Mesenchymal stem cell (in vitro differentiated cells and primary cell): Measurements from ENCODE around the gene TVP23B. TPM values are rescaled to one million over a fixed set of nuclear protein-coding genes. Genes with fewer than 3 reads are reported as not detected.
"Not testable (repeated sequence)": the region's sequence is repeated elsewhere in the genome, so short reads cannot be mapped to it uniquely, and the experiment has no call there.

Experiments used
- DNase-seq: peaks from one replicate; pipeline ENCODE4 v3.0.0-alpha.2; 2013
- H2AFZ ChIP-seq: one replicate; pipeline ENCODE4 v1.6.1; 2013; ENCODE audit warnings: low read depth, mild to moderate bottlenecking, control low read depth, inconsistent platforms, low read length, moderate library complexity
- H2AK5ac ChIP-seq: 2 replicates; pipeline ENCODE4 v1.6.1; 2013; ENCODE audit warnings: low read length, moderate library complexity, mild to moderate bottlenecking, inconsistent platforms; ENCODE audit not compliant: severe bottlenecking
- H2BK120ac ChIP-seq: one replicate; pipeline ENCODE4 v1.6.1; 2013; ENCODE audit warnings: low read depth, mild to moderate bottlenecking, inconsistent platforms, low read length, moderate library complexity
- H2BK12ac ChIP-seq, 2 experiments: one replicate each; pipeline ENCODE4 v1.6.1; 2013; ENCODE audit warnings: inconsistent platforms in 2 of 2, low read length in 2 of 2, mild to moderate bottlenecking in 2 of 2, moderate library complexity in 2 of 2, control low read depth in 1 of 2
- H2BK15ac ChIP-seq: one replicate; pipeline ENCODE4 v1.6.1; 2013; ENCODE audit warnings: mild to moderate bottlenecking, low read depth, inconsistent platforms; ENCODE audit not compliant: poor library complexity, severe bottlenecking
- H2BK5ac ChIP-seq: 2 replicates; pipeline ENCODE4 v1.6.1; 2013; ENCODE audit warnings: low read depth, mild to moderate bottlenecking, low read length, control low read depth, inconsistent platforms; ENCODE audit not compliant: poor library complexity, severe bottlenecking
- H3K14ac ChIP-seq, 2 experiments: one replicate each; pipeline ENCODE4 v1.6.1; 2013; ENCODE audit warnings: inconsistent platforms in 2 of 2, low read length in 2 of 2, control low read depth in 1 of 2, mild to moderate bottlenecking in 1 of 2, moderate library complexity in 1 of 2
- H3K18ac ChIP-seq, 2 experiments: one replicate each; pipeline ENCODE4 v1.6.1; 2013; ENCODE audit warnings: inconsistent platforms in 2 of 2, low read length in 2 of 2, control low read depth in 1 of 2, low read depth in 1 of 2, mild to moderate bottlenecking in 1 of 2
- H3K23ac ChIP-seq, 2 experiments: one replicate each; pipeline ENCODE4 v1.6.1; 2013; ENCODE audit warnings: inconsistent platforms in 2 of 2, low read length in 2 of 2, mild to moderate bottlenecking in 2 of 2, moderate library complexity in 2 of 2, control low read depth in 1 of 2
- H3K27ac ChIP-seq: 2 replicates; pipeline ENCODE4 v1.5.1; 2013; ENCODE audit warnings: mild to moderate bottlenecking, moderate library complexity, low read length, control low read depth, inconsistent platforms; ENCODE audit not compliant: poor library complexity, severe bottlenecking
- H3K27me3 ChIP-seq, 2 experiments: 2 replicates each; pipeline versions ENCODE4 v1.6.1 to v1.7.0; 2013; ENCODE audit warnings: low read length in 2 of 2, mild to moderate bottlenecking in 2 of 2, moderate library complexity in 2 of 2, control low read depth in 1 of 2, inconsistent platforms in 1 of 2; ENCODE audit not compliant: control insufficient read depth in 1 of 2, insufficient read depth in 1 of 2
- H3K36me3 ChIP-seq, 2 experiments: 2 replicates each; pipeline versions ENCODE4 v1.6.1 to v1.7.0; 2013; ENCODE audit warnings: low read length in 2 of 2, control low read depth in 1 of 2, inconsistent platforms in 1 of 2, low read depth in 1 of 2, mild to moderate bottlenecking in 1 of 2; ENCODE audit not compliant: insufficient read depth in 2 of 2, control insufficient read depth in 1 of 2
- H3K4ac ChIP-seq, 2 experiments: one replicate each; pipeline ENCODE4 v1.6.1; 2013; ENCODE audit warnings: inconsistent platforms in 2 of 2, low read length in 2 of 2, mild to moderate bottlenecking in 2 of 2, moderate library complexity in 2 of 2, control low read depth in 1 of 2, low read depth in 1 of 2
- H3K4me1 ChIP-seq: 2 replicates; pipeline ENCODE4 v1.6.1; 2013; ENCODE audit warnings: low read depth, low read length, control low read depth; ENCODE audit not compliant: control insufficient read depth, insufficient read depth
- H3K4me2 ChIP-seq: 2 replicates; pipeline ENCODE4 v1.6.1; 2013; ENCODE audit warnings: low read length, mild to moderate bottlenecking, inconsistent platforms; ENCODE audit not compliant: poor library complexity, severe bottlenecking
- H3K4me3 ChIP-seq, 2 experiments: 2 replicates each; pipeline versions ENCODE4 v1.5.1 to v1.7.0; 2013; ENCODE audit warnings: low read length in 2 of 2, mild to moderate bottlenecking in 2 of 2, control low read depth in 1 of 2, low read depth in 1 of 2; ENCODE audit not compliant: insufficient read depth in 1 of 2
- H3K79me1 ChIP-seq: replicated peaks from 2 replicates; pipeline ENCODE4 v1.6.1; 2013; ENCODE audit warnings: mild to moderate bottlenecking, control low read depth, low read length, inconsistent platforms; ENCODE audit not compliant: poor library complexity, severe bottlenecking
- H3K9ac ChIP-seq: 2 replicates; pipeline ENCODE4 v1.7.0; 2013; ENCODE audit warnings: mild to moderate bottlenecking, low read length, moderate library complexity
- H3K9me3 ChIP-seq: 2 replicates; pipeline ENCODE4 v1.7.0; 2013; ENCODE audit warnings: mild to moderate bottlenecking, low read length; ENCODE audit not compliant: control insufficient read depth
- H4K8ac ChIP-seq: one replicate; pipeline ENCODE4 v1.6.1; 2013; ENCODE audit warnings: inconsistent platforms, mild to moderate bottlenecking, low read length, moderate library complexity
- H4K91ac ChIP-seq: one replicate; pipeline ENCODE4 v1.6.1; 2013; ENCODE audit warnings: mild to moderate bottlenecking, low read length, inconsistent platforms
- WGBS: methylation state at CpG from one replicate; pipeline ENCODE4 v1.1.7; 2013; ENCODE audit warnings: mixed read lengths; 5-methylcytosine and 5-hydroxymethylcytosine counted together
- polyA plus RNA-seq, 2 experiments: library from polyadenylated mRNA; stranded (reverse); fragments of 200-250 nt; gene quantifications; one replicate each; pipeline ENCODE4 v1.2.3, GENCODE V29; 2013

The TVP23B gene
- 26.1 TPM for polyA plus RNA-seq (2013, experiment 1 of 2)
- polyA plus RNA-seq (2013, experiment 2 of 2), result 27.1 TPM

GRCh38 chr17:18780991-18781718 is at the start of gene TVP23B:
Gene TVP23B, plus strand, starts transcription at chr17:18781183. Its CDS starts 111 bp downstream, at chr17:18781294.
- not testable (repeated sequence) for H3K27ac ChIP-seq, H2BK120ac ChIP-seq, H3K23ac ChIP-seq, H2BK15ac ChIP-seq, H3K79me1 ChIP-seq, H3K9me3 ChIP-seq, H3K27me3 ChIP-seq, H3K4ac ChIP-seq, H3K14ac ChIP-seq, H2AK5ac ChIP-seq, H2BK5ac ChIP-seq, H2AFZ ChIP-seq, H3K36me3 ChIP-seq, H2BK12ac ChIP-seq, H4K8ac ChIP-seq, H3K4me1 ChIP-seq
- peak; percentile 96 for DNase-seq
- H3K4me2 ChIP-seq, result peak within 1 kb of the TSS; percentile 29
- H4K91ac ChIP-seq, result peak within 1 kb of the TSS; percentile 50
- H3K4me3 ChIP-seq, result peak within 1 kb of the TSS; percentile 59 to 76
- H3K18ac ChIP-seq, result peak within 1 kb of the TSS in 1 of 2 experiments; percentile 70
- 0% methylated on average over 18 of the region's 56 CpGs for WGBS
- H3K9ac ChIP-seq, result peak within 1 kb of the TSS; percentile 85

GRCh38 chr17:18732438-18732837 is 48.5 kb upstream of the TVP23B start:
- H3K18ac ChIP-seq, H2BK120ac ChIP-seq, H2AFZ ChIP-seq, DNase-seq, H3K9me3 ChIP-seq, H3K79me1 ChIP-seq, H3K27ac ChIP-seq, H3K27me3 ChIP-seq, H2BK15ac ChIP-seq, H3K23ac ChIP-seq, H2BK5ac ChIP-seq, H3K4ac ChIP-seq, H4K8ac ChIP-seq, H2AK5ac ChIP-seq, H3K9ac ChIP-seq, H3K14ac ChIP-seq, H3K4me1 ChIP-seq, H2BK12ac ChIP-seq, H4K91ac ChIP-seq, H3K4me2 ChIP-seq, H3K4me3 ChIP-seq: not testable (repeated sequence)
- no CpG with 5 or more reads among the region's 1 CpG for WGBS
- peaks cover 0 to 11% of the 10 kb centered on the region in 2 experiments for H3K36me3 ChIP-seq

GRCh38 chr17:18733350-18733749 is 47.6 kb upstream of the TVP23B start:
- H3K79me1 ChIP-seq, H3K4me2 ChIP-seq, H2BK120ac ChIP-seq, H3K18ac ChIP-seq, H3K4me3 ChIP-seq, H2BK15ac ChIP-seq, H2BK12ac ChIP-seq, H3K4ac ChIP-seq, H4K91ac ChIP-seq, H2BK5ac ChIP-seq, H4K8ac ChIP-seq, H3K14ac ChIP-seq, H3K9ac ChIP-seq, H2AFZ ChIP-seq, H3K23ac ChIP-seq, H2AK5ac ChIP-seq, H3K27ac ChIP-seq, H3K27me3 ChIP-seq, H3K36me3 ChIP-seq, H3K4me1 ChIP-seq, H3K9me3 ChIP-seq: not testable (repeated sequence)
- DNase-seq, result peak; percentile 6
- WGBS, result 83% methylated on average over 4 of the region's 4 CpGs

GRCh38 chr17:18739616-18740391 is 41.2 kb upstream of the TVP23B start:
- not testable (repeated sequence) for H3K4me2 ChIP-seq, H2BK12ac ChIP-seq, H2AFZ ChIP-seq, H3K9me3 ChIP-seq, H2BK5ac ChIP-seq, H3K9ac ChIP-seq, H4K91ac ChIP-seq, H3K27me3 ChIP-seq, H3K27ac ChIP-seq, H2BK120ac ChIP-seq, H3K23ac ChIP-seq, H2AK5ac ChIP-seq, H3K79me1 ChIP-seq, H3K4me3 ChIP-seq, H4K8ac ChIP-seq, H3K18ac ChIP-seq, H2BK15ac ChIP-seq, H3K14ac ChIP-seq, H3K36me3 ChIP-seq, DNase-seq, H3K4ac ChIP-seq, H3K4me1 ChIP-seq
- WGBS, result 95% methylated on average over 6 of the region's 7 CpGs
